Breast epithelium (tissue), 3 donors: ENCODE results near the gene DOCK3.

Experiments
- POLR2A ChIP-seq: fragments of 450-650 bp; IDR thresholded peaks from one replicate; pipeline ENCODE4 v1.6.1; 2016; ENCODE audit warnings: antibody characterized with exemption, mild to moderate bottlenecking, moderate library complexity
- POLR2AphosphoS5 ChIP-seq, 3 donors: sonication (generic); formaldehyde crosslinking; IDR thresholded peaks; one replicate each; pipeline ENCODE4 v1.6.1; 2017; ENCODE audit warnings: antibody characterized with exemption in 3 of 3
- TF ChIP-seq, protein P1 (sequence below), 3 donors: fragments of 450-650 bp; IDR thresholded peaks; one replicate each; pipeline ENCODE4 v1.5.1; 2016 to 2017; ENCODE audit warnings: antibody characterized with exemption in 3 of 3, mild to moderate bottlenecking in 3 of 3, moderate library complexity in 3 of 3

DNA sequence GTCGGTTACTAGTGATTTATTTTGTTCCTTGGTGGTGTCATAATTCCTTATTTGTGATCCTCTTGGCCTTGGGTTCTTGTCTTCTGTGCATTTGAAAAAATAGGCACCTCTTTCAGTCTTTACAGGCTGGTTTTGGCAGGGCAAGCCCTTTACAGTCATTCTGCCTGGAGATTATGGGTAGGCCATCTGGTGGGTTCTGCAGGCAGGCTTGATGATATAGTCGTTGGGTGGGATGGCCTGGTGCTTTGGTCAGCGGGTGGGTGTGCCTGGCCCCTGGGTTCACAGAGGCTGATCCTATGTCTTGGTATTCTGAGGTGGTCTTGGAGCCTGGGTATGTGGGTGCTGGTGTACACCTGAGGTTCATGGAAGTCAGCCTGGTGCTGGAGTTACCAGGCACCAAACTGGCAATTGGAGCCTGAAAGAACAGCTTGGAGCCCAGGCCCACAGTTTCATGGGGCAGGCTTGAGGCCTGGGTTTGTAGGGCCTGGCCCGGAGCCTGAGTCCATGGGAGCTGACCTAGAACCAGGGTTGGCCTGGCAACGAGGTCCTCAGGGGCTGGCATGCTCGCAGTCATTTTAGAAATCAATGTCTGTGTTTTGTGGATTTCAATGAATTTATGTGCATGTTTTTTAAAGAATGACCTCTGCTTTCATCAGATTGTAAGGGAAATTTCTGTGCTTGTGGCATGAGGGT, 63.3 kb downstream of the DOCK3 start:
- TF ChIP-seq POLR2A: no peak
- no peak for TF ChIP-seq POLR2AphosphoS5 (IDR thresholded peaks at IDR 0.05)
- TF ChIP-seq, protein P1, sequence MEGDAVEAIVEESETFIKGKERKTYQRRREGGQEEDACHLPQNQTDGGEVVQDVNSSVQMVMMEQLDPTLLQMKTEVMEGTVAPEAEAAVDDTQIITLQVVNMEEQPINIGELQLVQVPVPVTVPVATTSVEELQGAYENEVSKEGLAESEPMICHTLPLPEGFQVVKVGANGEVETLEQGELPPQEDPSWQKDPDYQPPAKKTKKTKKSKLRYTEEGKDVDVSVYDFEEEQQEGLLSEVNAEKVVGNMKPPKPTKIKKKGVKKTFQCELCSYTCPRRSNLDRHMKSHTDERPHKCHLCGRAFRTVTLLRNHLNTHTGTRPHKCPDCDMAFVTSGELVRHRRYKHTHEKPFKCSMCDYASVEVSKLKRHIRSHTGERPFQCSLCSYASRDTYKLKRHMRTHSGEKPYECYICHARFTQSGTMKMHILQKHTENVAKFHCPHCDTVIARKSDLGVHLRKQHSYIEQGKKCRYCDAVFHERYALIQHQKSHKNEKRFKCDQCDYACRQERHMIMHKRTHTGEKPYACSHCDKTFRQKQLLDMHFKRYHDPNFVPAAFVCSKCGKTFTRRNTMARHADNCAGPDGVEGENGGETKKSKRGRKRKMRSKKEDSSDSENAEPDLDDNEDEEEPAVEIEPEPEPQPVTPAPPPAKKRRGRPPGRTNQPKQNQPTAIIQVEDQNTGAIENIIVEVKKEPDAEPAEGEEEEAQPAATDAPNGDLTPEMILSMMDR (IDR thresholded peaks at IDR 0.05): no peak
